NCI-H2196 (cell line): ENCODE results near the gene HTR1B.

Experiments used
- DNase-seq: peaks from one replicate; lab custom pipeline; 2025; ENCODE audit not compliant: unreplicated experiment; lab: John Stamatoyannopoulos, UW

Gene HTR1B

GRCh38 chr6:77463308-77463860 lies at the start of gene HTR1B:
Gene HTR1B (minus strand): TSS chr6:77463491. CDS start chr6:77463403, 88 bp downstream.
- DNase-seq = no peak

GRCh38 chr6:77512554-77512953 lies 49.3 kb upstream of the HTR1B start:
- no peak for DNase-seq

- DNase-seq = no peak
Measured at GRCh38 chr6:77511860-77512259, 48.6 kb upstream of the HTR1B start.

- DNase-seq = no peak
Measured at GRCh38 chr6:77502981-77503380, 39.7 kb upstream of the HTR1B start.

GRCh38 chr6:77492530-77492929 lies 29.2 kb upstream of the HTR1B start:
- DNase-seq = no peak

GRCh38 chr6:77487808-77488425 lies 24.6 kb upstream of the HTR1B start:
- no peak for DNase-seq

- no peak for DNase-seq
Measured at GRCh38 chr6:77482981-77483380, 19.7 kb upstream of the HTR1B start.

- no peak for DNase-seq
Measured at GRCh38 chr6:77474973-77475372, 11.7 kb upstream of the HTR1B start.

GRCh38 chr6:77474286-77474956 lies 11.1 kb upstream of the HTR1B start:
- DNase-seq = no peak

- DNase-seq = no peak
Measured at GRCh38 chr6:77470983-77471382, 7.7 kb upstream of the HTR1B start.

GRCh38 chr6:77468939-77469338 lies 5.6 kb upstream of the HTR1B start:
- DNase-seq = no peak

- no peak for DNase-seq
Measured at GRCh38 chr6:77466451-77467437, 3.5 kb upstream of the HTR1B start.

GRCh38 chr6:77466055-77466450 lies 2.8 kb upstream of the HTR1B start:
- no peak for DNase-seq

GRCh38 chr6:77464495-77464867 lies 1.2 kb upstream of the HTR1B start:
- no peak for DNase-seq

GRCh38 chr6:77463861-77464494 lies 687 bp upstream of the HTR1B start:
- DNase-seq = no peak

- no peak for DNase-seq
Measured at GRCh38 chr6:77462359-77463307, 658 bp downstream of the HTR1B start.

GRCh38 chr6:77461796-77462195 lies 1.5 kb downstream of the HTR1B start:
- DNase-seq = no peak

GRCh38 chr6:77458421-77458820 lies 4.9 kb downstream of the HTR1B start:
- DNase-seq = no peak

GRCh38 chr6:77457720-77458349 lies 5.5 kb downstream of the HTR1B start:
- DNase-seq = peak; percentile 42
